Trophoblast cell (in vitro differentiated cells and primary cell): ENCODE data around the gene MYBPHL. TPM values are rescaled to one million over a fixed set of nuclear protein-coding genes. Genes with fewer than 3 reads are reported as not detected.
A peak's percentile ranks its signal among the peaks of the same experiment; 100 is the strongest.

Source experiments
- DNase-seq, 2 donors: peaks; one replicate each; pipeline ENCODE4 v3.0.0-alpha.2; 2016
- H2AFZ ChIP-seq: 2 replicates; pipeline ENCODE4 v1.6.1; 2013; ENCODE audit warnings: low read length, moderate library complexity, mild to moderate bottlenecking; ENCODE audit not compliant: insufficient read depth, poor library complexity
- H2AK5ac ChIP-seq: 2 replicates; pipeline ENCODE4 v1.6.1; 2013; ENCODE audit warnings: mild to moderate bottlenecking, low read length
- H2BK120ac ChIP-seq: 2 replicates; pipeline ENCODE4 v1.6.1; 2013; ENCODE audit warnings: low read length, mild to moderate bottlenecking, moderate library complexity; ENCODE audit not compliant: insufficient read depth, poor library complexity
- H2BK12ac ChIP-seq: 2 replicates; pipeline ENCODE4 v1.6.1; 2013; ENCODE audit warnings: mild to moderate bottlenecking, low read length, moderate library complexity
- H2BK5ac ChIP-seq: 2 replicates; pipeline ENCODE4 v1.6.1; 2013; ENCODE audit warnings: low read length, low read depth, moderate library complexity, mild to moderate bottlenecking; ENCODE audit not compliant: poor library complexity
- H3K14ac ChIP-seq: 2 replicates; pipeline ENCODE4 v1.6.1; 2013; ENCODE audit warnings: mild to moderate bottlenecking, low read length
- H3K18ac ChIP-seq: 2 replicates; pipeline ENCODE4 v1.6.1; 2013; ENCODE audit warnings: mild to moderate bottlenecking, low read length
- H3K23ac ChIP-seq: 2 replicates; pipeline ENCODE4 v1.6.1; 2013; ENCODE audit warnings: low read length
- H3K27ac ChIP-seq: 2 replicates; pipeline ENCODE4 v1.5.1; 2013; ENCODE audit warnings: low read depth, mild to moderate bottlenecking, inconsistent platforms, low read length, moderate library complexity
- H3K27me3 ChIP-seq: 2 replicates; pipeline ENCODE4 v1.6.1; 2013; ENCODE audit warnings: inconsistent platforms, mild to moderate bottlenecking, low read length, moderate library complexity; ENCODE audit not compliant: insufficient read depth
- H3K36me3 ChIP-seq, 2 experiments: 1 replicate in 1 of 2; 2 replicates in 1 of 2; pipeline ENCODE4 v1.6.1; 2013; ENCODE audit warnings: low read length in 2 of 2, mild to moderate bottlenecking in 2 of 2, moderate library complexity in 1 of 2; ENCODE audit not compliant: insufficient read depth in 2 of 2, control insufficient read depth in 1 of 2
- H3K4ac ChIP-seq: 2 replicates; pipeline ENCODE4 v1.6.1; 2013; ENCODE audit warnings: low read depth, mild to moderate bottlenecking, low read length, moderate library complexity
- H3K4me1 ChIP-seq, 2 experiments: 1 replicate in 1 of 2; 2 replicates in 1 of 2; pipeline ENCODE4 v1.6.1; 2013; ENCODE audit warnings: low read length in 2 of 2, mild to moderate bottlenecking in 2 of 2, moderate library complexity in 1 of 2; ENCODE audit not compliant: insufficient read depth in 2 of 2, control insufficient read depth in 1 of 2
- H3K4me2 ChIP-seq: 2 replicates; pipeline ENCODE4 v1.6.1; 2013; ENCODE audit warnings: inconsistent platforms, mild to moderate bottlenecking, low read length, moderate library complexity
- H3K4me3 ChIP-seq: 2 replicates; pipeline ENCODE4 v1.5.1; 2013; ENCODE audit warnings: mild to moderate bottlenecking, low read depth, low read length, inconsistent platforms
- H3K79me1 ChIP-seq: one replicate; pipeline ENCODE4 v1.6.1; 2013; ENCODE audit warnings: low read length
- H3K79me2 ChIP-seq: 2 replicates; pipeline ENCODE4 v1.6.1; 2013; ENCODE audit warnings: low read length, mild to moderate bottlenecking; ENCODE audit not compliant: control insufficient read depth, insufficient read depth, poor library complexity
- H3K9ac ChIP-seq: 2 replicates; pipeline ENCODE4 v1.6.1; 2013; ENCODE audit warnings: mild to moderate bottlenecking, low read length
- H3K9me3 ChIP-seq: 2 replicates; pipeline ENCODE4 v1.6.1; 2013; ENCODE audit warnings: low read depth, mild to moderate bottlenecking, control low read depth, inconsistent platforms, low read length; ENCODE audit not compliant: insufficient read depth
- H4K12ac ChIP-seq: 2 replicates; pipeline ENCODE4 v1.6.1; 2013; ENCODE audit warnings: low read depth, mild to moderate bottlenecking, low read length, moderate library complexity
- H4K8ac ChIP-seq: 2 replicates; pipeline ENCODE4 v1.6.1; 2013; ENCODE audit warnings: low read depth, mild to moderate bottlenecking, low read length, moderate library complexity
- H4K91ac ChIP-seq: one replicate; pipeline ENCODE4 v1.6.1; 2013; ENCODE audit warnings: low read depth, mild to moderate bottlenecking, low read length, moderate library complexity
- WGBS: extraction: QIAGEN DNeasy Blood & Tissue Kit; methylation state at CpG from one replicate; pipeline ENCODE4 v1.1.7; 2013; ENCODE audit warnings: missing lambda C conversion rate; ENCODE audit not compliant: insufficient read length, insufficient coverage; ENCODE audit errors: extremely low coverage; 5-methylcytosine and 5-hydroxymethylcytosine counted together
- polyA plus RNA-seq: library from polyadenylated mRNA; stranded (reverse); fragments of 200-250 nt; gene quantifications from 2 replicates; pipeline ENCODE4 v1.2.3, GENCODE V29; 2013

The MYBPHL gene, protein sequence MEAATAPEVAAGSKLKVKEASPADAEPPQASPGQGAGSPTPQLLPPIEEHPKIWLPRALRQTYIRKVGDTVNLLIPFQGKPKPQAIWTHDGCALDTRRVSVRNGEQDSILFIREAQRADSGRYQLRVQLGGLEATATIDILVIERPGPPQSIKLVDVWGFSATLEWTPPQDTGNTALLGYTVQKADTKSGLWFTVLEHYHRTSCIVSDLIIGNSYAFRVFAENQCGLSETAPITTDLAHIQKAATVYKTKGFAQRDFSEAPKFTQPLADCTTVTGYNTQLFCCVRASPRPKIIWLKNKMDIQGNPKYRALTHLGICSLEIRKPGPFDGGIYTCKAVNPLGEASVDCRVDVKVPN
- 0.97 and 1.1 TPM in 2 replicates for polyA plus RNA-seq

DNA sequence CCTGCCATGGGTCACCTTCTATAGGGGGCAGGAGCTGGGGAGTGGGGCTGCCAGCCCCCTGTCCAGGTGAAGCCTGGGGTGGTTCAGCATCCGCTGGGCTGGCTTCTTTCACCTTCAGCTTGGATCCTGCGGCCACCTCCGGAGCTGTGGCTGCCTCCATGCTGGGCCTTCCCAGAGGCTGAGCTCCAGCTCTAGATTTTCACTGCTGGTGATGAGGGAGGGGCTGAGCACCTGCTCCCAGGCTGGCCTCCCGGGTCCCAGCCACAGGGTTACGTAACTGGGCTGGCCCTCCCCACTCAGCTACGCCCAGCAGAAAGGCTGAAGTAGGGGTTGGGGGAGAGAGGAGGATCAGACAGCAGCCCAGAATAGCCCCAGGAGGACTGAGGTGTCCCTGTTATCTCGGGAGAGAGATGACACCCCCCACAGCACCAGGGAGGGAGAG, at the start of gene MYBPHL:
Gene MYBPHL, minus strand, starts transcription at position 180 of the 442 bp plus-strand sequence. Its CDS starts 20 bp downstream, at position 160.
- Histone ChIP-seq H2BK5ac (no peak within 1 kb of the TSS), H3K27me3 (no peaks in the 10 kb centered on the region), H4K12ac (peak within 1 kb of the TSS; percentile 31), H3K4ac (peak within 1 kb of the TSS; percentile 56), H3K79me2 (no peaks in the 10 kb centered on the region), H4K91ac (peak within 1 kb of the TSS; percentile 71), H2AFZ (peak within 1 kb of the TSS; percentile 30), H3K9me3 (peaks cover 2% of the 10 kb centered on the region), H3K4me3 (no peak within 1 kb of the TSS), H3K14ac (peak within 1 kb of the TSS; percentile 45), H2BK12ac (peak within 1 kb of the TSS; percentile 88), H3K9ac (no peak within 1 kb of the TSS), H4K8ac (peak within 1 kb of the TSS; percentile 30), H2BK120ac (no peak within 1 kb of the TSS), H3K79me1 (peaks cover 7% of the 10 kb centered on the region), H2AK5ac (peak within 1 kb of the TSS; percentile 76), H3K18ac (peak within 1 kb of the TSS; percentile 50), H3K23ac (no peak within 1 kb of the TSS), H3K4me1 (peaks cover 16 to 24% of the 10 kb centered on the region in 2 experiments), H3K36me3 (peaks cover 9 to 21% of the 10 kb centered on the region in 2 experiments), H3K27ac (no peak within 1 kb of the TSS), H3K4me2 (no peak within 1 kb of the TSS)
- WGBS = no CpG with 5 or more reads among the region's 7 CpGs
- DNase-seq = no peak

DNA sequence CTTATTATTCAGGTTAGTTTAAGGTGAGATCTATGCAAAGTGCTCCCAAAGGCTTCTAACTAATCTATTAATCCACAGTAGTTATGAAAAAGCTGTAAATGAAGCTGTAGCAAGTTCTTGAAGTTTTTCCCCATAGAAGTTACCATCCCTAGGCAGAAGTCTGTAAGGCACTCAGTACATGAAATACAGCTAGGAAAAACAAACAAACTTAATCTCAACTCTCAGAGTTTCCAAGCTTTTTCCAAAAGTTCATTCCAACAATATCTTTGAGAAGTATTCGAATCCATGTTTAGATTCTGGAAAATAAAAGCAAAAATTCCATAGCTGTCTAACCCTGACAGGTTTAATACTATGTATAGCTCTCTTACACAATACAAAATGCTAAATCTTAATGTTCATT, 49.7 kb upstream of the MYBPHL start:
- Histone ChIP-seq H3K79me1 (no peaks in the 10 kb centered on the region), H3K4me1 (peaks cover 2 to 4% of the 10 kb centered on the region in 2 experiments), H2BK5ac (no peak overlapping the region), H3K18ac (no peak overlapping the region), H2BK12ac (no peak overlapping the region), H3K4me2 (no peak overlapping the region), H2AK5ac (no peak overlapping the region), H3K9ac (no peak overlapping the region), H3K23ac (no peak overlapping the region), H2AFZ (no peak overlapping the region), H4K91ac (no peak overlapping the region), H3K4ac (no peak overlapping the region), H3K27me3 (no peaks in the 10 kb centered on the region), H3K27ac (no peak overlapping the region), H3K36me3 (peaks cover 11 to 18% of the 10 kb centered on the region in 2 experiments), H3K9me3 (no peaks in the 10 kb centered on the region), H2BK120ac (no peak overlapping the region), H4K12ac (no peak overlapping the region), H4K8ac (no peak overlapping the region), H3K79me2 (no peaks in the 10 kb centered on the region), H3K4me3 (no peak overlapping the region), H3K14ac (no peak overlapping the region)
- WGBS = no CpG with 5 or more reads among the region's 1 CpG
- DNase-seq = no peak

DNA sequence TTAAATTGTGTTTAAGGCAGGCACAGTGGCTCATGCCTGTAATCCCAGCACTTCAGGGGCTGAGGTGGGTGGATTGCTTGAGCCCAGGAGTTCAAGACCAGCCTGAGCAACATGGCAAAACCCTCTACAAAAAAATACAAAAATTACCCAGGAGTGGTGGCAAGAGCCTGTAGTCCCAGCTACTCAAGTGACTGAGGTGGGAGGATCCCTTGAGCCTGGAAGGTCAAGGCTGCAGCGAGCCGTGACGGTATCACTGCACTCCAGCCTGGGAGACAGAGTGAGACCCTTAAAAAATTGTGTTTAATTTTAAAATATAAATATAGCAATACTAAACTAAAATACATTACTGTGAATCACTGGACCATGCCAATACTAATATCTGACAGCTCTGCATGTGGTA, 48.1 kb upstream of the MYBPHL start:
- H3K4ac ChIP-seq = no peak overlapping the region
- no peak overlapping the region for H2AFZ ChIP-seq
- H2AK5ac ChIP-seq = no peak overlapping the region
- no peak overlapping the region for H4K91ac ChIP-seq
- no peak for DNase-seq
- H3K4me1 ChIP-seq = peaks cover 2 to 4% of the 10 kb centered on the region in 2 experiments
- no peak overlapping the region for H3K9ac ChIP-seq
- H2BK120ac ChIP-seq = no peak overlapping the region
- H3K4me2 ChIP-seq = no peak overlapping the region
- no peaks in the 10 kb centered on the region for H3K9me3 ChIP-seq
- no peak overlapping the region for H4K12ac ChIP-seq
- H3K23ac ChIP-seq = no peak overlapping the region
- H3K18ac ChIP-seq = no peak overlapping the region
- H3K27me3 ChIP-seq = no peaks in the 10 kb centered on the region
- no peaks in the 10 kb centered on the region for H3K79me1 ChIP-seq
- H4K8ac ChIP-seq = no peak overlapping the region
- H2BK5ac ChIP-seq = no peak overlapping the region
- peaks cover 12 to 28% of the 10 kb centered on the region in 2 experiments for H3K36me3 ChIP-seq
- no peak overlapping the region for H3K27ac ChIP-seq
- WGBS = no CpG with 5 or more reads among the region's 3 CpGs
- H3K4me3 ChIP-seq = no peak overlapping the region
- H3K14ac ChIP-seq = no peak overlapping the region
- no peak overlapping the region for H2BK12ac ChIP-seq
- no peaks in the 10 kb centered on the region for H3K79me2 ChIP-seq

DNA sequence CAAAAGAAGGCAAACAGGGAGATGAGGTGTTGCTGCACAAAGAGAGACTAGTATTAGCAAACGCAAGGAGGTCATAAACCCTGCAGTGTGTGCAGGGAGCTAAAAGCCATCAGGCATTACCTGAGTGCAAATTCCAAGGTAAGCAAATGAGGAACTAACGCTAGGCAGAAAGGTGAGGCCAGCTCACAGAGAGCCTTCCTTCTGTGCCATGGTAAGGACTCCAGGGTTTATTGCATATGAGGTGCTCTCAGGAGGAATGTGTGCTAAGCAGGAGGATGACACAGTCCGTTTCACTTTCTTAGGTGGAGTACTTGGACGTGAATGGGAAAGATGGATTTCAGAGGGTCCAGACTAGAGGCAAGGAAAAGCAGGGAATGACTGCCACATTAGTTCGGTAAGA, 44.6 kb upstream of the MYBPHL start:
- H3K36me3 ChIP-seq = peaks cover 23 to 44% of the 10 kb centered on the region in 2 experiments
- no peak for DNase-seq
- H2BK12ac ChIP-seq = no peak overlapping the region
- H3K14ac ChIP-seq = no peak overlapping the region
- no peak overlapping the region for H3K9ac ChIP-seq
- H2BK5ac ChIP-seq = no peak overlapping the region
- no peak overlapping the region for H3K18ac ChIP-seq
- no peak overlapping the region for H4K91ac ChIP-seq
- no peak overlapping the region for H2BK120ac ChIP-seq
- H3K4ac ChIP-seq = no peak overlapping the region
- no peaks in the 10 kb centered on the region for H3K27me3 ChIP-seq
- no peak overlapping the region for H2AFZ ChIP-seq
- no peak overlapping the region for H4K8ac ChIP-seq
- H3K27ac ChIP-seq = no peak overlapping the region
- H3K9me3 ChIP-seq = no peaks in the 10 kb centered on the region
- no peaks in the 10 kb centered on the region for H3K79me1 ChIP-seq
- WGBS = no CpG with 5 or more reads among the region's 5 CpGs
- no peak overlapping the region for H3K4me3 ChIP-seq
- H3K23ac ChIP-seq = no peak overlapping the region
- H3K79me2 ChIP-seq = no peaks in the 10 kb centered on the region
- H2AK5ac ChIP-seq = no peak overlapping the region
- no peak overlapping the region for H3K4me2 ChIP-seq
- H4K12ac ChIP-seq = no peak overlapping the region
- H3K4me1 ChIP-seq = peaks cover 2 to 4% of the 10 kb centered on the region in 2 experiments
